ENCODE results near the gene MRTFA. TPM values are rescaled to one million over a fixed set of nuclear protein-coding genes. Genes with fewer than 3 reads are reported as not detected.
A peak's percentile ranks its signal among the peaks of the same experiment; 100 is the strongest.

MRTFA gene
- polyA plus RNA-seq, 2 of the 4 experiments (the other 2 are of a cell fraction): 6.8 to 48.3 TPM

DNA sequence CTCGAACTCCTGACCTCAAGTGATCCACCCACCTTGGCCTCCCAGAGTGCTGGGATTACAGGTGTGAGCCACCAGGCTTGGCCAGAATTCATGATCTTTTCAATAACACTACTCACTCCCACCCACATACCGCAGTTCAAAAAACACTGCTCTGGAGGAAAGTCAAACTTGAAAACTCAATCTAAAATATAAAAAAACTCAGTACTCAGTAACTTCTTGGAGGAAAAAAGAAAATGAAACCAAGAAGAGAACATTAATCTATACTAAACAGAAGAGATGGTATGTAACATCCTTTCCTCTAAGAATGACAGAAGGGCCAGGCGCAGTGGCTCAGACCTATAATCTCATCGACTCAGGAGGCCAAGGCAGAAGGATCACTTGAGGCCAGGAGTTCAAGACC, 58.3 kb downstream of the MRTFA start:
- no peaks in the 10 kb centered on the region for H3K9me3 ChIP-seq
- no peak overlapping the region for H3K4me3 ChIP-seq
- no peaks in the 10 kb centered on the region for H3K4me1 ChIP-seq
- ATAC-seq: no peak
- FAIRE-seq: no peak
- TF ChIP-seq CBX2 (IDR thresholded peaks at IDR 0.05; ENCODE audit: borderline replicate concordance, low read depth) (no peak), CEBPB (IDR thresholded peaks at IDR 0.05) (no peak), FOSB (CRISPR knock-in tag; IDR thresholded peaks at IDR 0.05) (no peak)
- TF ChIP-seq, protein P1, sequence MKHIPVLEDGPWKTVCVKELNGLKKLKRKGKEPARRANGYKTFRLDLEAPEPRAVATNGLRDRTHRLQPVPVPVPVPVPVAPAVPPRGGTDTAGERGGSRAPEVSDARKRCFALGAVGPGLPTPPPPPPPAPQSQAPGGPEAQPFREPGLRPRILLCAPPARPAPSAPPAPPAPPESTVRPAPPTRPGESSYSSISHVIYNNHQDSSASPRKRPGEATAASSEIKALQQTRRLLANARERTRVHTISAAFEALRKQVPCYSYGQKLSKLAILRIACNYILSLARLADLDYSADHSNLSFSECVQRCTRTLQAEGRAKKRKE (CRISPR knock-in tag; IDR thresholded peaks at IDR 0.05; ENCODE audit: low read depth): no peak
- DNase-seq (ENCODE audit: low read depth in 1 of 2, low spot score in 1 of 2): no peak
- H3K4me2 ChIP-seq: no peak overlapping the region
- no peak overlapping the region for H3K27ac ChIP-seq
- ChIA-PET CTCF (no interaction called here), POLR2A (no interaction called here)
- 90% methylated on average over 4 of the region's 4 CpGs for WGBS (ENCODE audit: missing lambda C conversion rate)

DNA sequence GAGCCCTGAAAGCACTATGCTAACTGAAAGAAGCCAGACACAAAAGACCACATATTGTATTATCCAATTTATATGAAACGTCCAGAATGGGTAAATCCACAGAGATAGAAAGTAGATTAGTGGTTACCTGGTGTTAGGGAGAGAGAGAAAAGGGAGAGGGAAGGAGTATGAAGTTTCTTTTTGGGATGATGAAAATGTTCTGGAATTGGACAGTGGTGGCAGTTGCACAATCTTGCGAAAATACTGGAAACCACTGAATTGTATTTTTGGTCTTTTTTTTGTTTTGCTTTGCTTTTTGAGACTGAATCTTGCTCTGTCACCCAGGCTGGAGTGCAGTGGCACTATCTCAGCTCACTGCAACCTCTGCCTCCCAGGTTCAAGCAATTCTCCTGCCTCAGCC, 63.5 kb downstream of the MRTFA start:
- Histone ChIP-seq H3K4me1 (peaks cover 5% of the 10 kb centered on the region), H3K9me3 (peaks cover 10% of the 10 kb centered on the region; the same call in 1 of the 3 replicates), H3K27ac (no peak overlapping the region), H3K4me2 (no peak overlapping the region), H3K4me3 (no peak overlapping the region)
- POLR2A ChIA-PET: interaction anchor here (0.9 kb wide), 1 partner anchor 39 kb away, joined by 3 read pairs; no protein-coding TSS in a partner anchor
- no peak for FAIRE-seq
- CTCF ChIA-PET: no interaction called here
- no peak for DNase-seq (ENCODE audit: low read depth in 1 of 2, low spot score in 1 of 2)
- TF ChIP-seq EHMT2 (IDR thresholded peaks at IDR 0.05; ENCODE audit: low read depth) (no peak), NPAS2 (CRISPR knock-in tag; IDR thresholded peaks at IDR 0.05; ENCODE audit: borderline replicate concordance) (no peak), HOXA7 (CRISPR knock-in tag; IDR thresholded peaks at IDR 0.05) (no peak)
- TF ChIP-seq, protein P2, sequence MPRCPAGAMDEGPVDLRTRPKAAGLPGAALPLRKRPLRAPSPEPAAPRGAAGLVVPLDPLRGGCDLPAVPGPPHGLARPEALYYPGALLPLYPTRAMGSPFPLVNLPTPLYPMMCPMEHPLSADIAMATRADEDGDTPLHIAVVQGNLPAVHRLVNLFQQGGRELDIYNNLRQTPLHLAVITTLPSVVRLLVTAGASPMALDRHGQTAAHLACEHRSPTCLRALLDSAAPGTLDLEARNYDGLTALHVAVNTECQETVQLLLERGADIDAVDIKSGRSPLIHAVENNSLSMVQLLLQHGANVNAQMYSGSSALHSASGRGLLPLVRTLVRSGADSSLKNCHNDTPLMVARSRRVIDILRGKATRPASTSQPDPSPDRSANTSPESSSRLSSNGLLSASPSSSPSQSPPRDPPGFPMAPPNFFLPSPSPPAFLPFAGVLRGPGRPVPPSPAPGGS (IDR thresholded peaks at IDR 0.05): no peak
- WGBS (ENCODE audit: missing lambda C conversion rate): 83% methylated on average over 2 of the region's 2 CpGs
- ATAC-seq: no peak

DNA sequence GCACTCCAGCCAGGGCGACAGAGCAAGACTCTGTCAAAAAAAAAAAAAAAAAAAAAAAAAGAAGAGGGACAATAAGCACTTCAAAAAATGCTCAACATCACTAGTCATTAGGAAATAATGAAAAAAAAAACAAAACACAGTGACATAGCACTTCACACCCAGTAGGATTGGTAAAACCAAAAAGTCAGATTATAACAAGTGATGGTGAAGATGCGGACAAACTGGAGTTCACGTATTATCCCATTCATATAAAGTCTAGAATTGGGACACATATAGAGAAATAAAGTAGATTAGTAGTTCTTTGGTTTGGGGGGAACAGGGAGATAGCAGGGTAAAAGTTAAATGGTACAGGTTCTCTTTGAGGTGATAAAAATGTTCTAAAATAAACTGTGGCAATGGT, 64.6 kb downstream of the MRTFA start:
- no peak for ATAC-seq
- no peak for DNase-seq (ENCODE audit: low read depth in 1 of 2, low spot score in 1 of 2)
- H3K4me3 ChIP-seq: no peak overlapping the region
- TF ChIP-seq CHD2 (IDR thresholded peaks at IDR 0.05; ENCODE audit: low read length, partially characterized antibody) (no peak), EHMT2 (IDR thresholded peaks at IDR 0.05; ENCODE audit: low read depth) (no peak)
- 90% methylated on average over 2 of the region's 3 CpGs for WGBS (ENCODE audit: missing lambda C conversion rate)
- H3K9me3 ChIP-seq: peaks cover 10% of the 10 kb centered on the region; the same call in 1 of the 3 replicates
- ChIA-PET CTCF (no interaction called here), POLR2A (interaction anchor here (0.9 kb wide), 1 partner anchor 38 kb away, joined by 3 read pairs; no protein-coding TSS in a partner anchor)
- peaks cover 16% of the 10 kb centered on the region for H3K4me1 ChIP-seq
- H3K27ac ChIP-seq: no peak overlapping the region
- FAIRE-seq: no peak
- no peak overlapping the region for H3K4me2 ChIP-seq

DNA sequence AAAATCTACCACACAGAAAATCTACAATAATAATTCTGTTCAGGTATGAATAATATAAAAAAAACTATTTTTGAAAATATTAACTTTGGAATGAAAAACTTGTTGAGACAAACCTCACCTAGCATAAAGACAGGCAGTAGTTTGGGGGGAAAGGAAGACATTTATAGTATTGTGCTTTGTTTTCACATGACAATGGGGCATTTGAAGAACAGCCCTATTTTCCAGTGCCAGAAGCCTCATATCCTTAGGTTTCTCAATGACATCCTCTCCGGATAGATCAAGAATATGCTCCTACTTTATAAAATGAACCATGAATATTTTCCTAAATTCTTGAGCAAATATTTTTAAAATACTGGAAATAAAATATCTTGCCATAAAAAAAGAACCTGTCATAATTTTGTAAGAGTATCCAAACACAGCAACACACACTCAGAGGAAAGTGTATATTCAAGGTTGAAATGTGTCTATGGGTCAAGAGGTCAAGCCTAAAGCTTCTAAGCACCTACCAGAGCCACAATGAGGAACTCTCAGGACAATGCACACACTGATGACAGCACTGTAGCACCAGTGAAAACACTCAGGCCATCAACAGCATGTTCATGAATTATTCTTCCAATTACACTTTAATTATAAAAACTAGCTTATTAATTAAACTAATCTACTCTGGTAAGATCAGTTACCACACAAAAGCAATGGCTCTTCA, 68.7 kb downstream of the MRTFA start:
- ChIA-PET POLR2A (no interaction called here), CTCF (interaction anchor here (0.8 to 2.0 kb wide), 2 partner anchors 21 to 43 kb away, joined by 3 to 6 read pairs; no protein-coding TSS in a partner anchor)
- H3K4me2 ChIP-seq: 0 out of 3 replicates have a peak overlapping the region, but pooled peaks have one; percentile 3
- no peak for DNase-seq (ENCODE audit: low read depth in 1 of 2, low spot score in 1 of 2)
- no peak for ATAC-seq
- TF ChIP-seq POLR2AphosphoS2 (conservative IDR thresholded peaks at IDR 0.05; ENCODE audit: low read length) (no peak), ZNF302 (CRISPR knock-in tag; IDR thresholded peaks at IDR 0.05) (no peak), TP53 (CRISPR knock-in tag; IDR thresholded peaks at IDR 0.05) (no peak), BHLHE40 (IDR thresholded peaks at IDR 0.05; ENCODE audit: low read depth, low read length) (no peak), CHD4 (IDR thresholded peaks at IDR 0.05; ENCODE audit: borderline replicate concordance) (no peak), PHF8 (IDR thresholded peaks at IDR 0.05; ENCODE audit: borderline replicate concordance, low read depth) (no peak), HDAC2 (IDR thresholded peaks at IDR 0.05) (no peak), CBX2 (IDR thresholded peaks at IDR 0.05; ENCODE audit: borderline replicate concordance, low read depth) (no peak), CHD2 (IDR thresholded peaks at IDR 0.05; ENCODE audit: low read length, partially characterized antibody) (no peak), RCOR1 (IDR thresholded peaks at IDR 0.05; ENCODE audit: low read depth, low read length) (no peak), NFE2L2 (conservative IDR thresholded peaks at IDR 0.05; ENCODE audit: low read length) (no peak), JUNB (IDR thresholded peaks at IDR 0.05) (no peak), MAFK (IDR thresholded peaks at IDR 0.05; ENCODE audit: partially characterized antibody) (no peak), ZC3H11A (IDR thresholded peaks at IDR 0.05) (no peak)
- TF ChIP-seq, protein P3, sequence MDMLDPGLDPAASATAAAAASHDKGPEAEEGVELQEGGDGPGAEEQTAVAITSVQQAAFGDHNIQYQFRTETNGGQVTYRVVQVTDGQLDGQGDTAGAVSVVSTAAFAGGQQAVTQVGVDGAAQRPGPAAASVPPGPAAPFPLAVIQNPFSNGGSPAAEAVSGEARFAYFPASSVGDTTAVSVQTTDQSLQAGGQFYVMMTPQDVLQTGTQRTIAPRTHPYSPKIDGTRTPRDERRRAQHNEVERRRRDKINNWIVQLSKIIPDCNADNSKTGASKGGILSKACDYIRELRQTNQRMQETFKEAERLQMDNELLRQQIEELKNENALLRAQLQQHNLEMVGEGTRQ (IDR thresholded peaks at IDR 0.05): no peak
- TF ChIP-seq, protein P1 (CRISPR knock-in tag; IDR thresholded peaks at IDR 0.05; ENCODE audit: low read depth): no peak
- TF ChIP-seq, protein P2 (IDR thresholded peaks at IDR 0.05): no peak
- TF ChIP-seq, protein P4, sequence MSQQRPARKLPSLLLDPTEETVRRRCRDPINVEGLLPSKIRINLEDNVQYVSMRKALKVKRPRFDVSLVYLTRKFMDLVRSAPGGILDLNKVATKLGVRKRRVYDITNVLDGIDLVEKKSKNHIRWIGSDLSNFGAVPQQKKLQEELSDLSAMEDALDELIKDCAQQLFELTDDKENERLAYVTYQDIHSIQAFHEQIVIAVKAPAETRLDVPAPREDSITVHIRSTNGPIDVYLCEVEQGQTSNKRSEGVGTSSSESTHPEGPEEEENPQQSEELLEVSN (IDR thresholded peaks at IDR 0.05; ENCODE audit: borderline replicate concordance, low read depth): no peak
- H3K27ac ChIP-seq: no peak overlapping the region
- peaks cover 10% of the 10 kb centered on the region; the same call in 1 of the 3 replicates for H3K9me3 ChIP-seq
- 50% methylated on average over 1 of the region's 1 CpG for WGBS (ENCODE audit: missing lambda C conversion rate)
- no peak overlapping the region for H3K4me3 ChIP-seq
- peaks cover 20% of the 10 kb centered on the region for H3K4me1 ChIP-seq
- FAIRE-seq: no peak

All from A549 (cell line).